Activated CD4-positive, CD25-positive, alpha-beta regulatory T cell (primary cell): ENCODE results near the gene CDKN3.

Source experiments
- DNase-seq, 4 experiments: peaks; one replicate each; lab custom pipeline; 2025; lab: John Stamatoyannopoulos, UW

Gene CDKN3, protein sequence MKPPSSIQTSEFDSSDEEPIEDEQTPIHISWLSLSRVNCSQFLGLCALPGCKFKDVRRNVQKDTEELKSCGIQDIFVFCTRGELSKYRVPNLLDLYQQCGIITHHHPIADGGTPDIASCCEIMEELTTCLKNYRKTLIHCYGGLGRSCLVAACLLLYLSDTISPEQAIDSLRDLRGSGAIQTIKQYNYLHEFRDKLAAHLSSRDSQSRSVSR

GRCh38 chr14:54396493-54397335, at the start of gene CDKN3:
Gene CDKN3 (plus strand): TSS chr14:54397007. CDS start chr14:54397069, 62 bp downstream.
- peak; percentile 84 to 95 (median 93) for DNase-seq

- DNase-seq = no peak
Measured at GRCh38 chr14:54347044-54347443, 49.8 kb upstream of the CDKN3 start.

DNA sequence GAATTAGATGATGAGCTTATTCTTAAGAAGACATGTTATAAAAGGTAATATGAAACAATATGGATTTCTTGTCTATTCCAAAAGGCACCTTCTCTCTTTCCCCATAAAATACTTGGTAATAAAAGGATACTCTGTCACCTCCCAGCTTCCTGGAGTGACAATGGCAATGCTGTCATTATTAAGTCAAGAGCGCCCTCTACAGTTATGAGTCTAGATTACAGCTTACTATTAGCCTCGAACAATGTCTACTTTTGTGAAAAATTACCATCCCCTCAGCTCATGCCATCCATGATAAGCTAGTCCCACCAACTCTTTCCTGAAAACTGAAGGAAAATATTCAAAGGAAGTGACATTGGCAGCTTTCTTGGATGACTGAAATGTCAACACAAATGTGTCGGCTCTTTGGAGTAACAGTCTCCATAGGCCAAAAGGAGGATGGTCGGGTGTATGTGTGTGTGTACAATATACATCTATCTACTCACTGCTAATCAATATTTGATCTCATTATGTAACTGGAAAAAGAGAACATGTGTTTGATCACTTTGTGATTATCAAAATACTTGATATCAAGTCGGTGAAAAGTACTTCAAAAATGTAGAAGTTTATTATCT, 48.7 kb upstream of the CDKN3 start:
- DNase-seq = no peak

GRCh38 chr14:54348923-54349620, 47.7 kb upstream of the CDKN3 start:
- no peak for DNase-seq

- no peak for DNase-seq
Measured at GRCh38 chr14:54349713-54350112, 47.1 kb upstream of the CDKN3 start.

DNA sequence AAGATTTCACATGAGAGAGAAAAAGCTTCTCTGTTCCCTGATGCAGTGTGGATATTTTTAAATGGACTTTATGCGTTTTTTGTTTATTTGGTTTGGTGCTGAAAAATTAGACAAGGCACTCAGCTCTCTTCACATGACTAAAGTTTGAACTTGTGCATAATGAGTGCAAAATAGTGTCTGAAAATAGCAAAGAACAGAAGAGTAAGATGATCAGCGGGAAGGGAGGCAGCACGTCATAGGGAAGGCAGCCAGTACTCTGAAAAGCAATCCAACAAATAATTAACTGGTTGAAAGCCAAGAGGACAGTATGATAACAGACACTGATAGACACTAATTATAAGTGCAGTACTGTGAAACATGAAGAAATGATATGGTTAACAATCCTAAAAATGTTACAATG, 46.6 kb upstream of the CDKN3 start:
- DNase-seq = no peak

DNA sequence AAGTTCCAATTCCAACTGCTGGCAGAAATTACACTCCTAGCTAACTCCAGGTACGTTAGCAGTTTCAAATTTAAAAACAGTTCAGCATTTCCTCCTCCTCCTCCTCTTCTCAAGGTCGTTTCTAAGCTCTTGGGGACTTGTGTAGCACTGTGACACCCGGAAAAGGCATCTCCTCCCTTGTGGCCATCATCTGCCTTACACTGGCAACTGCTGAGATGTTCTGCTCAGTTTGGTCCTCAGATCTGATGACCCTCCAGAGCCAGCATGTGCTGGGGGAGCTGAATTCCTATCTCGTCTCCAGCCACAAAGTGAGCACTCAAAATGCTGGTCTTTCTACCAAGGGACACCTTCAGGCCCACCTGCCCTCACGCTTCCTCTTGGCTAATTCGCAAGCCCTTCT, 43.5 kb upstream of the CDKN3 start:
- DNase-seq = no peak

DNA sequence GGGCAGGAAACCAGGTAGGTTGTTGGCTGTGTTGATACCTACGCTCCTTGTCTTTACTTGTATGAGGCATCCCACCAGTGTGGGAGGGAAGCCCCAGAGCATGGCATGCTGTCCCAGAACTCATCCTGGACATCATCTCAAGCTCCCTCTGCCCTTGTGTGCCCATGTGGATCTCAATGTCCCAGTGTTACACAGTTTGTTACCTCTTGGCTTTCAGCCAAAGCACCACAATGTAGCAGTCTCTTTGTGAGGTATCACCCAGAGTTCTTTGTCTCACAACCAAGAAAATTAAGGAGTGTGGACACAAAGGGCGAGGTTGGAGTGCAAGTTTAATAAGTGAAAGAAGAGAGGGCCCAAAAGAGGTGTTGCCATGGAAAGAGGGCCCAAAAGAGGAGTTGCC, 43.1 kb upstream of the CDKN3 start:
- no peak for DNase-seq

GRCh38 chr14:54354096-54354495, 42.7 kb upstream of the CDKN3 start:
- no peak for DNase-seq

- DNase-seq = no peak
Measured at GRCh38 chr14:54354968-54355641, 41.7 kb upstream of the CDKN3 start.

DNA sequence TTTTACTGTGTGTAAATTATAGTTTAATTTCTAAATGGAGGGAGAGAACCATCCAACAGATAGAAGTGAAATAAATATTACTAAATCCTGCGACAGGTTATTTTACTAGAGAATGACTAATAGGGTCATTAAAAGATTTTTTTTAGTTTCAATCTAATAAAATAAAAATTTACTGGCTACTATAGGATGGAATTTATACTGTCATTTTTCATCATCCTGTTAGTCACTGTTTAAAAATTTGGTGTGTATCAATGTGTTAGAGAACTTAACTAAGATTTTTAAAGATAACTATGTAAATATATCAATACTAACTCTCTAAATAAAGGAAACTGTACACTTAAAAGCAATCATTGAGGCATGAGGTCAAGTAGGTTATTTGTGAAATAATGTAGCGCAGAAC, 41.1 kb upstream of the CDKN3 start:
- DNase-seq = no peak

DNA sequence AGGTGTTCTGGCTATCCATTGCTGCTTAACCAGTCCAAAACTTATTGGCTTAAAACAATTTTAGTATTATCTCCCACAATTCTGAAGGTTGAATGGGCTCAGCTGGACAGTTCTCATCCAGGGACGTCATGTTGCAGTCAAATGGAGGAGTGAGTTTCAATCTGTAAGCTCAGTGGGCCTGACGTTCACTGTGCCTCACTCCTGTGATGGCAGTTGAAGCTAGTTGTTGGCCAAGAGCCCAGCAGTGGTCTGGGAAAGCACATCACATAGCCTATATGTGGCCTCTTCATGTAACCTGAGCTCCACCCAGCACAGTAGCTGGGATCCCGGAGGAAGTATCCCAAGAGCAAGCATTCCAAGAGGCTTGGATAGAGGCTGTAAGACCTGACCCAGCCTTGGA, 40.6 kb upstream of the CDKN3 start:
- DNase-seq = no peak

DNA sequence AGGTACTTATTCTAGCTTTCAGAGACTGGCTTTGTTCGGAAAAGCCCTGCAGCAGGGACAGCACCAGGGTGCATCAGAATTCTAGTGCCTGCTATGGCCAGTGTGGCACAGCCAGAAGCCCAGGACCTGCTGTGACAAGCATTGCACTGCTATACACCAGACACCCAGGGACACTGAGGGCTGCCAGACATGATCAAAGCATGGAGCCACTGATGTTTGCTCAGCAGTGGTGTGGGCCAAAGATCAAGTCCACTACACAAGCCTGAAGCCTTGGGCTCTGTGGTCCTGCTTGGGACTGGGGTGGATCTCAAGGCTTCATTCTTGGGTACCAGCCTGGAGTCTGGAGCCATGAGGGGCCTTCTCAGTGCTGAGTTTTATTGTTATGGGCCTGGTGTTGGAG, 36.1 kb upstream of the CDKN3 start:
- DNase-seq = no peak

- DNase-seq = no peak
Measured at GRCh38 chr14:54362089-54362504, 34.7 kb upstream of the CDKN3 start.

GRCh38 chr14:54362759-54363437, 33.9 kb upstream of the CDKN3 start:
- no peak for DNase-seq

- no peak for DNase-seq
Measured at GRCh38 chr14:54364555-54365415, 32.0 kb upstream of the CDKN3 start.

- no peak for DNase-seq
Measured at GRCh38 chr14:54366736-54367735, 29.8 kb upstream of the CDKN3 start.

DNA sequence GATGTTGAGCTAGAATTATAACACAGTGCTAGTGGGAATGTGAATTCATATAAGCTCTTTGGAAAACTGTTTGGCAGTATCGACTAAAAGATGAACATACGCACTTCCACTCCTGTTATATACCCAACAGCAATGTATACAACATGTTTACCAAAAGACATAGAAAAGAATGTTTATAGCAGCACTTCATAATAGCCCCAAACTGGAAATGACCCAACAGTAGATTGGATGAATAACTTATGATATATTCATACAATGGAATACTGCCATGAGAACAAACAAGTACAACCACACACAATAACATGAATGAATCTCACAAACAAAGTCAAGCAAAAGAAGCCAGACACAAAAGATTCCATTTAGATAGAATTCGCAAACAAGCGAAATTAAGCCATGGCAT, 28.5 kb upstream of the CDKN3 start:
- no peak for DNase-seq

- DNase-seq = no peak
Measured at GRCh38 chr14:54369343-54369742, 27.5 kb upstream of the CDKN3 start.
